GM12878 (cell line): ENCODE results near the gene RPS8. TPM values are rescaled to one million over a fixed set of nuclear protein-coding genes. Genes with fewer than 3 reads are reported as not detected.

Experiments
- ATAC-seq: fragments of 200-7000 bp; cut with Tn5 transposase; 3 replicates; pipeline ENCODE4 v1.9.1; 2020; ENCODE audit warnings: mild to moderate bottlenecking, moderate library complexity
- BruUV-seq: library from RNA; stranded (reverse); fragments of 400-500 nt; replicated peaks from 2 replicates; lab custom pipeline; 2021; lab: Mats Ljungman, UMichigan
- CTCF ChIA-PET: fragments of 300-600 bp; sonication (Branson Sonifier 250); formaldehyde crosslinking; extraction: SDS; loops from one replicate; lab custom pipeline; 2021; ENCODE audit warnings: inconsistent platforms; lab: Yijun Ruan, JAX
- POLR2A ChIA-PET: fragments of 350-600 bp; formaldehyde crosslinking; extraction: SDS; loops from one replicate; lab custom pipeline; 2021; ENCODE audit warnings: inconsistent platforms; lab: Charles Lee
- RAD21 ChIA-PET: fragments of 300-600 bp; sonication (Branson Sonifier 250); formaldehyde crosslinking; loops from one replicate; lab custom pipeline; 2023; ENCODE audit warnings: antibody characterized with exemption; ENCODE audit not compliant: unreplicated experiment; lab: Charles Lee
- SMC1A ChIA-PET: fragments of 300-600 bp; sonication (Branson Sonifier 250); formaldehyde crosslinking; loops from one replicate; lab custom pipeline; 2023; ENCODE audit not compliant: unreplicated experiment, uncharacterized antibody; lab: Charles Lee
- DNase-seq: peaks from one replicate; pipeline ENCODE4 v3.0.0-alpha.2; 2011; ENCODE audit warnings: low read depth, low spot score
- FAIRE-seq: peaks from 3 replicates; lab custom pipeline; 2011; peaks lifted over from hg19 to GRCh38; lab: Jason Lieb, UNC
- H2AFZ ChIP-seq: 2 replicates; pipeline ENCODE4 v1.6.0; 2011; ENCODE audit warnings: low read depth, low read length, control low read depth; ENCODE audit not compliant: control insufficient read depth
- H3K27ac ChIP-seq: 2 replicates; pipeline ENCODE4 v1.5.1; 2011; ENCODE audit warnings: control low read depth; ENCODE audit not compliant: control insufficient read depth, insufficient read depth
- H3K27me3 ChIP-seq, 2 experiments: replicated peaks in 1 of 2; 2 replicates each; pipeline versions ENCODE4 v1.6.0 to v1.6.1; 2011; ENCODE audit warnings: low read length in 1 of 2; ENCODE audit not compliant: control insufficient read depth in 2 of 2, insufficient read depth in 2 of 2
- H3K36me3 ChIP-seq, 2 experiments: 2 replicates each; pipeline ENCODE4 v1.5.1; 2011; ENCODE audit warnings: low read length in 1 of 2; ENCODE audit not compliant: control insufficient read depth in 2 of 2, insufficient read depth in 2 of 2
- H3K4me1 ChIP-seq: 2 replicates; pipeline ENCODE4 v1.6.1; 2011; ENCODE audit warnings: mild to moderate bottlenecking, low read length, moderate library complexity, mixed read lengths; ENCODE audit not compliant: control insufficient read depth, insufficient read depth
- H3K4me2 ChIP-seq: 2 replicates; pipeline ENCODE4 v1.6.0; 2011; ENCODE audit warnings: control low read depth; ENCODE audit not compliant: control insufficient read depth, insufficient read depth
- H3K4me3 ChIP-seq: fragments of 200-600 bp; sonication (generic); 2 replicates; pipeline ENCODE4 v1.5.1; 2016
- H3K79me2 ChIP-seq: 2 replicates; pipeline ENCODE4 v1.6.0; 2011; ENCODE audit warnings: low read length; ENCODE audit not compliant: control insufficient read depth, insufficient read depth
- H3K9ac ChIP-seq: 2 replicates; pipeline ENCODE4 v1.8.0; 2011; ENCODE audit warnings: low read length, control low read depth, mixed read lengths; ENCODE audit not compliant: control insufficient read depth, insufficient read depth
- H3K9me3 ChIP-seq: replicated peaks from 3 replicates; pipeline ENCODE4 v1.5.1; 2011; ENCODE audit warnings: mild to moderate bottlenecking, low read length; ENCODE audit not compliant: control insufficient read depth, insufficient read depth
- H4K20me1 ChIP-seq: 2 replicates; pipeline ENCODE4 v1.6.0; 2011; ENCODE audit not compliant: control insufficient read depth, insufficient read depth
- ATF2 ChIP-seq: IDR thresholded peaks from 2 replicates; pipeline ENCODE4 v1.6.1; 2012; ENCODE audit warnings: low read length, inconsistent platforms
- BHLHE40 ChIP-seq, 2 experiments: fragments of 450-650 bp in 1 of 2; IDR thresholded peaks; 2 replicates each; pipeline ENCODE4 v1.6.1; 2011 to 2017; ENCODE audit warnings: low read depth in 2 of 2, borderline replicate concordance in 1 of 2, improper control_type of control experiment in 1 of 2, low read length in 1 of 2, mild to moderate bottlenecking in 1 of 2
- CTCF ChIP-seq, 3 experiments: IDR thresholded peaks in 2 of 3; conservative IDR thresholded peaks in 1 of 3; 2 replicates each; pipeline ENCODE4 v1.5.1; 2011; ENCODE audit warnings: low read depth in 3 of 3, low read length in 3 of 3, mild to moderate bottlenecking in 3 of 3, control low read depth in 2 of 3, moderate library complexity in 2 of 3, inconsistent platforms in 1 of 3, mixed read lengths in 1 of 3; ENCODE audit not compliant: control insufficient read depth in 2 of 3, insufficient read depth in 1 of 3; ENCODE audit errors: extremely low read depth in 1 of 3
- EED ChIP-seq: sonication (generic); IDR thresholded peaks from 2 replicates; pipeline ENCODE4 v1.6.1; 2016; ENCODE audit warnings: antibody characterized with exemption, low read depth
- KAT2A ChIP-seq: conservative IDR thresholded peaks from 2 replicates; pipeline ENCODE4 v1.6.1; 2011; ENCODE audit warnings: low read depth, low read length; ENCODE audit not compliant: control insufficient read depth
- MLLT1 ChIP-seq: fragments of 450-650 bp; IDR thresholded peaks from 2 replicates; pipeline ENCODE4 v1.6.1; 2016; ENCODE audit warnings: mild to moderate bottlenecking
- MXI1 ChIP-seq: fragments of 150-350 bp; IDR thresholded peaks from 2 replicates; pipeline ENCODE4 v1.6.1; 2011; ENCODE audit warnings: low read depth, mild to moderate bottlenecking, inconsistent platforms, low read length, improper control_type of control experiment
- NR2F1 ChIP-seq: fragments of 450-650 bp; conservative IDR thresholded peaks from 2 replicates; pipeline ENCODE4 v1.6.1; 2017; ENCODE audit warnings: mild to moderate bottlenecking
- POU2F2 ChIP-seq: IDR thresholded peaks from 3 replicates; pipeline ENCODE4 v1.6.1; 2011; ENCODE audit warnings: low read depth, mild to moderate bottlenecking, low read length, borderline replicate concordance
- RAD21 ChIP-seq: IDR thresholded peaks from 2 replicates; pipeline ENCODE4 v1.6.1; 2011; ENCODE audit warnings: mild to moderate bottlenecking, low read depth, low read length, moderate library complexity; ENCODE audit not compliant: insufficient read depth
- TAF1 ChIP-seq: IDR thresholded peaks from 2 replicates; pipeline ENCODE4 v1.6.1; 2011; ENCODE audit warnings: mild to moderate bottlenecking, low read depth, low read length, borderline replicate concordance
- TCF3 ChIP-seq: IDR thresholded peaks from 2 replicates; pipeline ENCODE4 v1.6.1; 2012; ENCODE audit warnings: low read depth, mild to moderate bottlenecking, low read length, borderline replicate concordance; ENCODE audit not compliant: insufficient read depth
- ZBTB33 ChIP-seq: fragments of 450-650 bp; IDR thresholded peaks from 2 replicates; pipeline ENCODE4 v1.6.1; 2017; ENCODE audit warnings: mild to moderate bottlenecking
- WGBS: methylation state at CpG from one replicate; pipeline ENCODE4 v1.1.6; 2016; ENCODE audit warnings: low lambda C conversion rate; ENCODE audit not compliant: insufficient replicate concordance, insufficient coverage; ENCODE audit errors: missing lambda C conversion rate; 5-methylcytosine and 5-hydroxymethylcytosine counted together
- in situ Hi-C: fragments of 300-500 bp; cut with MboI; formaldehyde crosslinking; loops from 9 replicates; pipeline ENCODE4 v1.14.3; 2018; ENCODE audit warnings: mixed read lengths
- intact Hi-C: fragments of 100-400 bp; cut with micrococcal nuclease; formaldehyde crosslinking; loops from one replicate; pipeline ENCODE4 v1.14.2; 2022; ENCODE audit not compliant: unreplicated experiment
- polyA plus RNA-seq, 11 experiments: library from polyadenylated mRNA; depleted of rRNA in 4 of 11; unstranded in 6 of 11; stranded (reverse) in 5 of 11; fragments of >200 nt; fragmentation: Nextera tagmentation in 4 of 11; fragmentation: Illumina TruSeq in 1 of 11; extraction: Ambion mirVana in 4 of 11; extraction: Trizol in 1 of 11; gene quantifications; 1 replicate in 1 of 11; 2 replicates in 10 of 11; pipeline versions ENCODE4 v1.2.1 to v1.2.3, GENCODE V29; 2011 to 2016; ENCODE audit warnings: inconsistent platforms in 2 of 11, missing spikeins in 2 of 11, low read depth in 1 of 11
- total RNA-seq, 4 experiments: library from RNA; depleted of rRNA in 3 of 4; stranded (reverse); fragments of >200 nt in 3 of 4; fragmentation: Illumina TruSeq in 1 of 4; extraction: Trizol in 1 of 4; gene quantifications; 2 replicates each; pipeline versions ENCODE4 v1.2.1 to v1.2.3, GENCODE V29; 2013 to 2021

The RPS8 gene
- total and polyA plus RNA-seq, 10 of the 15 experiments (the other 5 are each of a cell fraction or from before 2014, with no cell fraction given): 1,296 to 3,461 (median 2,877) TPM

- CTCF ChIA-PET: interaction anchor here (0.6 to 5.2 kb wide), 22 partner anchors 9 to 1936 kb away, joined by 3 to 40 read pairs (median 4); partner anchors contain the start of genes BTBD19, PLK3, RNU5D-1 and RPS8
- H3K4me1 ChIP-seq: peaks cover 30% of the 10 kb centered on the region
- peak overlapping the region; percentile 63 for H3K4me3 ChIP-seq
- no peak for FAIRE-seq
- intact Hi-C loops: no loop called here
- H3K4me2 ChIP-seq: peak overlapping the region; percentile 95
- no TSS peak for BruUV-seq
- H3K36me3 ChIP-seq: peaks cover 0 to 12% of the 10 kb centered on the region in 2 experiments; a peak in 2 of 4 replicates
- no peaks in the 10 kb centered on the region for H3K9me3 ChIP-seq
- in situ Hi-C loops: no loop called here
- peak overlapping the region; percentile 46 for H3K27ac ChIP-seq
- no peaks in the 10 kb centered on the region for H3K27me3 ChIP-seq
- H3K79me2 ChIP-seq: no peaks in the 10 kb centered on the region; the same call in 1 of the 2 replicates
- POLR2A ChIA-PET: interaction anchor here (0.6 to 3.0 kb wide), 14 partner anchors 9 to 1074 kb away, joined by 3 to 29 read pairs (median 4); partner anchors contain the start of genes RNU5D-1, RPS8 and UROD
- H3K9ac ChIP-seq: peak overlapping the region; percentile 69
- SMC1A ChIA-PET: interaction anchor here (0.6 to 2.5 kb wide), 8 partner anchors 8 to 592 kb away, joined by 3 to 9 read pairs (median 4); partner anchors contain the start of genes PLK3 and RNU5D-1
- peak; percentile 51 for ATAC-seq
- peak overlapping the region; percentile 79 for H2AFZ ChIP-seq
- RAD21 ChIA-PET: interaction anchor here (0.6 to 2.8 kb wide), 10 partner anchors 9 to 339 kb away, joined by 3 to 11 read pairs (median 4); partner anchors contain the start of genes HECTD3, PLK3, RNU5D-1 and RPS8
- DNase-seq: no peak
- no peaks in the 10 kb centered on the region; the same call in 1 of the 2 replicates for H4K20me1 ChIP-seq
- WGBS: 17% methylated on average over 64 of the region's 71 CpGs
- TF ChIP-seq BHLHE40 (IDR thresholded peaks at IDR 0.05; ENCODE audit: borderline replicate concordance in 1 of 2, low read depth in 2 of 2, low read length in 1 of 2) (peak in 1 of 2 experiments; percentile 64; a peak in 2 of 4 replicates), ZBTB33 (no peak), ATF2 (no peak), EED (0 out of 2 replicates have a peak, but pooled peaks have one; percentile 19), NR2F1 (peak; percentile 63; the same call in 1 of the 2 replicates), MLLT1 (0 out of 2 replicates have a peak, but pooled peaks have one; percentile 29), TCF3 (0 out of 2 replicates have a peak, but pooled peaks have one; percentile 3), MXI1 (peak; percentile 52; the same call in 1 of the 2 replicates), CTCF (IDR thresholded peaks at IDR 0.05 in 2 of 3, conservative IDR thresholded peaks at IDR 0.05 in 1 of 3; ENCODE audit: control insufficient read depth in 2 of 3, extremely low read depth in 1 of 3, insufficient read depth in 1 of 3, low read depth in 3 of 3, low read length in 3 of 3) (peak; percentile 16 to 46 (median 19); a peak in 4 of 6 replicates), KAT2A (no peak), POU2F2 (no peak), RAD21 (0 out of 2 replicates have a peak, but pooled peaks have one; percentile 4), TAF1 (peak; percentile 36; the same call in 1 of the 2 replicates)
Observed at GRCh38 chr1:44784094-44785028, 9.0 kb downstream of the RPS8 start.
